GM21737 (cell line): ENCODE results near the gene ZDHHC23.
A peak's percentile ranks its signal among the peaks of the same experiment; 100 is the strongest.

Experiments
- ATAC-seq: cut with Tn5 transposase; IDR thresholded peaks from one replicate; pipeline ENCODE4 v1.9.1; 2021; ENCODE audit warnings: mild to moderate bottlenecking, moderate library complexity; ENCODE audit not compliant: unreplicated experiment

Gene ZDHHC23

GRCh38 chr3:113947372-113948014, at the start of gene ZDHHC23:
TSS of gene ZDHHC23 (plus strand) at chr3:113948013. CDS start at chr3:113948803, 790 bp downstream.
- ATAC-seq: peak; percentile 76

- ATAC-seq: no peak
These were observed 48.9 kb upstream of the ZDHHC23 start for GRCh38 chr3:113898892-113899291.

- ATAC-seq: no peak
These were observed 41.2 kb upstream of the ZDHHC23 start for GRCh38 chr3:113906568-113907140.

GRCh38 chr3:113908133-113908532, 39.7 kb upstream of the ZDHHC23 start:
- no peak for ATAC-seq

- no peak for ATAC-seq
These were observed 36.8 kb upstream of the ZDHHC23 start for GRCh38 chr3:113910966-113911365.

- ATAC-seq: peak; percentile 93
These were observed 35.1 kb upstream of the ZDHHC23 start for GRCh38 chr3:113912552-113913236.

- no peak for ATAC-seq
These were observed 33.2 kb upstream of the ZDHHC23 start for GRCh38 chr3:113914646-113915045.

- ATAC-seq: no peak
These were observed 20.3 kb upstream of the ZDHHC23 start for GRCh38 chr3:113927556-113927955.

GRCh38 chr3:113946831-113947230, 982 bp upstream of the ZDHHC23 start:
- no peak for ATAC-seq

- ATAC-seq: peak; percentile 40
These were observed 453 bp downstream of the ZDHHC23 start for GRCh38 chr3:113948015-113948917.

GRCh38 chr3:113952921-113953320, 5.1 kb downstream of the ZDHHC23 start:
- ATAC-seq: no peak

GRCh38 chr3:113953677-113954076, 5.9 kb downstream of the ZDHHC23 start:
- ATAC-seq: no peak

- ATAC-seq: no peak
These were observed 6.4 kb downstream of the ZDHHC23 start for GRCh38 chr3:113954091-113954685.

GRCh38 chr3:113963879-113964278, 16.1 kb downstream of the ZDHHC23 start:
- no peak for ATAC-seq

- no peak for ATAC-seq
These were observed 18.4 kb downstream of the ZDHHC23 start for GRCh38 chr3:113966172-113966571.

- no peak for ATAC-seq
These were observed 21.2 kb downstream of the ZDHHC23 start for GRCh38 chr3:113968986-113969385.

- no peak for ATAC-seq
These were observed 30.0 kb downstream of the ZDHHC23 start for GRCh38 chr3:113977822-113978221.

- no peak for ATAC-seq
These were observed 32.1 kb downstream of the ZDHHC23 start for GRCh38 chr3:113979916-113980315.

- no peak for ATAC-seq
These were observed 34.0 kb downstream of the ZDHHC23 start for GRCh38 chr3:113981803-113982202.

GRCh38 chr3:113983544-113983943, 35.7 kb downstream of the ZDHHC23 start:
- no peak for ATAC-seq

- ATAC-seq: no peak
These were observed 37.7 kb downstream of the ZDHHC23 start for GRCh38 chr3:113985541-113985940.
